CD4-positive, alpha-beta T cell (primary cell): Measurements from ENCODE around the gene ACVR1B. TPM values are rescaled to one million over a fixed set of nuclear protein-coding genes. Genes with fewer than 3 reads are reported as not detected.

Source experiments
- ATAC-seq: fragments of 200-7000 bp; cut with Tn5 transposase; one replicate; pipeline ENCODE4 v1.10.0; 2022; ENCODE audit warnings: mild to moderate bottlenecking; ENCODE audit not compliant: poor library complexity
- CTCF ChIA-PET: fragments of 350-600 bp; sonication (Branson Sonifier 250); formaldehyde crosslinking; loops from one replicate; lab custom pipeline; 2021; ENCODE audit warnings: antibody characterized with exemption, inconsistent platforms; lab: Charles Lee
- POLR2A ChIA-PET: fragments of 350-600 bp; sonication (Branson Sonifier 250); formaldehyde crosslinking; loops from one replicate; lab custom pipeline; 2021; ENCODE audit warnings: antibody characterized with exemption, inconsistent platforms; lab: Charles Lee
- DNase-seq, 14 experiments: peaks; one replicate each; pipeline ENCODE4 v3.0.0-alpha.2; 2013 to 2020; ENCODE audit warnings: mixed read lengths in 2 of 14
- H3K27ac ChIP-seq, 2 donors: one replicate each; pipeline versions ENCODE4 v1.5.1 to v1.7.0; 2013; ENCODE audit warnings: low read length in 2 of 2, low read depth in 1 of 2, mild to moderate bottlenecking in 1 of 2
- H3K27me3 ChIP-seq, 2 experiments: 1 replicate in 1 of 2; 2 replicates in 1 of 2; pipeline versions ENCODE4 v1.6.1 to v1.7.0; 2013; ENCODE audit warnings: low read length in 2 of 2, control low read depth in 1 of 2, mild to moderate bottlenecking in 1 of 2, moderate library complexity in 1 of 2; ENCODE audit not compliant: insufficient read depth in 2 of 2, control insufficient read depth in 1 of 2
- H3K36me3 ChIP-seq: one replicate; pipeline ENCODE4 v1.6.1; 2013; ENCODE audit warnings: low read length, control low read depth; ENCODE audit not compliant: insufficient read depth
- H3K4me1 ChIP-seq: one replicate; pipeline ENCODE4 v1.6.1; 2013; ENCODE audit warnings: low read length, control low read depth; ENCODE audit not compliant: insufficient read depth
- H3K4me3 ChIP-seq: one replicate; pipeline ENCODE4 v1.5.1; 2013; ENCODE audit warnings: mild to moderate bottlenecking, low read length, moderate library complexity
- H3K9me3 ChIP-seq, 2 experiments: 1 replicate in 1 of 2; 2 replicates in 1 of 2; pipeline versions ENCODE4 v1.6.1 to v1.7.0; 2013; ENCODE audit warnings: low read length in 2 of 2, mild to moderate bottlenecking in 2 of 2, control low read depth in 1 of 2, moderate library complexity in 1 of 2; ENCODE audit not compliant: control insufficient read depth in 1 of 2, insufficient read depth in 1 of 2
- H3K27ac Mint-ChIP-seq: one replicate; pipeline ENCODE4 v1.8.0; 2020; ENCODE audit warnings: mixed read lengths
- H3K27me3 Mint-ChIP-seq: one replicate; pipeline ENCODE4 v1.8.0; 2021; ENCODE audit warnings: mixed read lengths
- H3K36me3 Mint-ChIP-seq: one replicate; pipeline ENCODE4 v1.8.0; 2021; ENCODE audit warnings: low read depth, mixed read lengths
- H3K4me1 Mint-ChIP-seq: one replicate; pipeline ENCODE4 v1.8.0; 2021; ENCODE audit warnings: low read depth, mixed read lengths
- H3K4me3 Mint-ChIP-seq: one replicate; pipeline ENCODE4 v1.8.0; 2020; ENCODE audit warnings: mild to moderate bottlenecking, mixed read lengths
- H3K9me3 Mint-ChIP-seq: one replicate; pipeline ENCODE4 v1.8.0; 2020; ENCODE audit warnings: mixed read lengths
- intact Hi-C, 2 experiments: fragments of 100-400 bp; cut with DNase I in 1 of 2; cut with micrococcal nuclease in 1 of 2; formaldehyde crosslinking; loops; one replicate each; pipeline versions ENCODE4 v1.15.1 to v1.9.0; 2023 to 2025; cut with DNase I, micrococcal nuclease
- total RNA-seq, 174 experiments: library from RNA in 2 of 174; stranded (reverse) in 2 of 174; gene quantifications; one replicate each; pipeline ENCODE4 v1.2.3 and lab custom pipeline; 2021 to 2026
- TF ChIP-seq, protein P1 (sequence below): fragments of 200-600 bp; IDR thresholded peaks from one replicate; pipeline ENCODE4 v1.8.0; 2022; ENCODE audit warnings: antibody characterized with exemption, mild to moderate bottlenecking

ACVR1B gene
- total RNA-seq, 2 experiments from 2014 or later = 14.2 to 14.5 TPM

- no peaks in the 10 kb centered on the region for H3K9me3 ChIP-seq
- TF ChIP-seq, protein P1, sequence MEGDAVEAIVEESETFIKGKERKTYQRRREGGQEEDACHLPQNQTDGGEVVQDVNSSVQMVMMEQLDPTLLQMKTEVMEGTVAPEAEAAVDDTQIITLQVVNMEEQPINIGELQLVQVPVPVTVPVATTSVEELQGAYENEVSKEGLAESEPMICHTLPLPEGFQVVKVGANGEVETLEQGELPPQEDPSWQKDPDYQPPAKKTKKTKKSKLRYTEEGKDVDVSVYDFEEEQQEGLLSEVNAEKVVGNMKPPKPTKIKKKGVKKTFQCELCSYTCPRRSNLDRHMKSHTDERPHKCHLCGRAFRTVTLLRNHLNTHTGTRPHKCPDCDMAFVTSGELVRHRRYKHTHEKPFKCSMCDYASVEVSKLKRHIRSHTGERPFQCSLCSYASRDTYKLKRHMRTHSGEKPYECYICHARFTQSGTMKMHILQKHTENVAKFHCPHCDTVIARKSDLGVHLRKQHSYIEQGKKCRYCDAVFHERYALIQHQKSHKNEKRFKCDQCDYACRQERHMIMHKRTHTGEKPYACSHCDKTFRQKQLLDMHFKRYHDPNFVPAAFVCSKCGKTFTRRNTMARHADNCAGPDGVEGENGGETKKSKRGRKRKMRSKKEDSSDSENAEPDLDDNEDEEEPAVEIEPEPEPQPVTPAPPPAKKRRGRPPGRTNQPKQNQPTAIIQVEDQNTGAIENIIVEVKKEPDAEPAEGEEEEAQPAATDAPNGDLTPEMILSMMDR = no peak
- H3K36me3 Mint-ChIP-seq = peaks cover 22% of the 10 kb centered on the region
- no peak overlapping the region for H3K27ac Mint-ChIP-seq
- H3K4me1 Mint-ChIP-seq = no peaks in the 10 kb centered on the region
- intact Hi-C loops = no loop called here
- no peaks in the 10 kb centered on the region for H3K9me3 Mint-ChIP-seq
- DNase-seq (no peak), ATAC-seq (no peak)
- no peak overlapping the region for H3K27ac ChIP-seq
- ChIA-PET CTCF (interaction anchor here (1.7 to 8.7 kb wide), 2 partner anchors 28 to 35 kb away, joined by 4 to 164 read pairs; no protein-coding TSS in a partner anchor), POLR2A (no interaction called here)
- H3K4me3 Mint-ChIP-seq = no peak overlapping the region
- peaks cover 6% of the 10 kb centered on the region for H3K36me3 ChIP-seq
- no peak overlapping the region for H3K4me3 ChIP-seq
- no peaks in the 10 kb centered on the region for H3K27me3 ChIP-seq
- H3K27me3 Mint-ChIP-seq = no peaks in the 10 kb centered on the region
- H3K4me1 ChIP-seq = peaks cover 3% of the 10 kb centered on the region
Observed at GRCh38 chr12:51994539-51994820, 43.0 kb downstream of the ACVR1B start.

DNA sequence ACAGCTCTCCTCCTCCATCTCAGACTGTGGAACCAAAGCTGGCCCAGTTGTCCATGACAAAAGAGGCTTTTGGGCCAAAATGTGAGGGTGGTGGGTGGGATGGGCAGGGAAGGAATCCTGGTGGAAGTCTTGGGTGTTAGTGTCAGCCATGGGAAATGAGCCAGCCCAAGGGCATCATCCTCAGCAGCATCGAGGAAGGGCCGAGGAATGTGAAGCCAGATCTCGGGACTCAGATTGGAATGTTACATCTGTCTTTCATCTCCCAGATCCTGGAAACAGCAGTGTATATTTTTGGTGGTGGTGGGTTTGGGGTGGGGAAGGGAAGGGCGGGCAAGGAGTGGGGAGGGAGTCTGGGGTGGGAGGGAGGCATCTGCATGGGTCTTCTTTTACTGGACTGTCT is 43.5 kb downstream of the ACVR1B start:
- ATAC-seq = no peak
- Mint-ChIP-seq H3K4me3 (no peak overlapping the region), H3K27me3 (no peaks in the 10 kb centered on the region), H3K9me3 (no peaks in the 10 kb centered on the region), H3K4me1 (no peaks in the 10 kb centered on the region), H3K36me3 (peaks cover 22% of the 10 kb centered on the region), H3K27ac (no peak overlapping the region)
- Histone ChIP-seq H3K9me3 (no peaks in the 10 kb centered on the region), H3K4me3 (no peak overlapping the region), H3K36me3 (peaks cover 6% of the 10 kb centered on the region), H3K4me1 (peaks cover 3% of the 10 kb centered on the region), H3K27me3 (no peaks in the 10 kb centered on the region), H3K27ac (no peak overlapping the region)
- no peak for DNase-seq
- ChIA-PET CTCF (interaction anchor here (8.7 kb wide), 1 partner anchor 28 kb away, joined by 164 read pairs; no protein-coding TSS in a partner anchor), POLR2A (no interaction called here)
- TF ChIP-seq, protein P1 = no peak
- intact Hi-C loops = no loop called here

- no peak for DNase-seq
- H3K9me3 ChIP-seq = no peaks in the 10 kb centered on the region
- intact Hi-C loops = no loop called here
- peaks cover 6% of the 10 kb centered on the region for H3K36me3 ChIP-seq
- Mint-ChIP-seq H3K27ac (no peak overlapping the region), H3K27me3 (no peaks in the 10 kb centered on the region), H3K36me3 (peaks cover 13% of the 10 kb centered on the region), H3K9me3 (no peaks in the 10 kb centered on the region), H3K4me3 (no peak overlapping the region), H3K4me1 (no peaks in the 10 kb centered on the region)
- no peak overlapping the region for H3K27ac ChIP-seq
- ChIA-PET CTCF (interaction anchor here (8.7 kb wide), 1 partner anchor 26 kb away, joined by 164 read pairs; no protein-coding TSS in a partner anchor), POLR2A (no interaction called here)
- TF ChIP-seq, protein P1 = no peak
- H3K4me3 ChIP-seq = no peak overlapping the region
- no peak for ATAC-seq
- H3K27me3 ChIP-seq = no peaks in the 10 kb centered on the region
- H3K4me1 ChIP-seq = peaks cover 3% of the 10 kb centered on the region
Observed at GRCh38 chr12:51997136-51997535, 45.6 kb downstream of the ACVR1B start.
